NB4 (cell line): ENCODE measurements around the gene GMPR.

Source experiments
- CTCF ChIP-seq: IDR thresholded peaks from one replicate; pipeline ENCODE4 v1.5.1; 2012; ENCODE audit warnings: low read depth, low read length
- MYC ChIP-seq: IDR thresholded peaks from 2 replicates; pipeline ENCODE4 v1.6.1; 2011; ENCODE audit warnings: low read depth, low read length

- TF ChIP-seq CTCF (no peak), MYC (no peak)
Observed at GRCh38 chr6:16209539-16209938, 28.8 kb upstream of the GMPR start.
